ENCODE results near the gene PRSS1.
"Not testable (repeated sequence)": the region's sequence is repeated elsewhere in the genome, so short reads cannot be mapped to it uniquely, and the experiment has no call there.

PRSS1 gene

DNA sequence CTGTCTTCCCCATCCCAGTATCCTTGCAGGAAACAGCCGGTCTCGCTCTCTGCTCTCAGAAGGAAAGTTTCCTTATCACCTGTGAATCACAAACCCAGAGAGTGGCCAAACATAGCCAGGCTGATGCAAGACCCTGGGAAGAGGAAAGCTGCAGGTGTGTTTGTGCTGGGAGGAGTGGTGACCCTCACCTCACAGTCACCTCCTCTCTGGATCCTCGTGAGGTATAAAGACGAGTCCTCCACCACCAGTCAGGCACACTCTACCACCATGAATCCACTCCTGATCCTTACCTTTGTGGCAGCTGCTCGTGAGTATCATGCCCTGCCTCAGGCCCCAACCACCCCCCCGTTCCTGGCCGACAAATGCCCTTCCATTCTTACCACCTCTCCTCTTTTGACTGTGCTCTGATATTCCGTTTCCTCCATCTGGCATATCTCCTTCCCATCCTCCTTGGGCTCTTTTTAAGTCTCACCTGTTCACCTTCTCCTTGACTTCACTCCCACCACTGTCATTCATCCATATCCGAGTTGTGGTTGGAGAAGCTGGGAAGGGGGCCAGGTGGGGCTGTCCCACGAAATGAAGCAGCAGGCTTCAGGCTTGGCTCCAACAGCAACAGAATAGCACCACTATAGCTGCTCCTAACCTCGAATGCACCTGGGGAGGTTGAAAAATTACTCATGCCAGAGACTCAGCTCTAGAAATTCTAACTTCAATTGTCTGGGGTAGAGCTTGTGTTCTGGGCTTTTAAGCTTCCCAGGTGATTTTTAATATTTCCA is at the start of gene PRSS1:
Gene PRSS1 (plus strand): TSS at position 255 of the 776 bp plus-strand sequence. CDS start 13 bp downstream, at position 268.
- no peak for DNase-seq

DNA sequence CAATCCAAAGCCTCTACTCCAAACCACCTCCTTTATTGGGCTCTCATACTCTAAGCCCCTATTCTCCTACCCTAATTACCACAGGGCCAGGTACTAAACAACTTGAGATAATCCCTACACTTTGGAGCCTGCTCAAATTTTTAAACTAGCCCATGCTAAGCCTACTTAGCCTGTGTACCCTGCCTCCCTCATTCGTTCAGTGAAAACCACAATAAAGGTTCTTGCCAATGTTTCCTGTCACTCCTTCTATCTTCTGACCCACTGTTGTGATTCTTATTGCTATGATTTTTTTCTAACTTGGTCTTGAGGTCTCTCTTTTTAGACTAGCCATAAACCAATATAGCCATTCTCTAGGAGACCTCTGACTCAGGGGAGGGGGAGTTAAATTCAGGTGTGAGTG is 48.3 kb upstream of the PRSS1 start:
- not testable (repeated sequence) for DNase-seq

DNA sequence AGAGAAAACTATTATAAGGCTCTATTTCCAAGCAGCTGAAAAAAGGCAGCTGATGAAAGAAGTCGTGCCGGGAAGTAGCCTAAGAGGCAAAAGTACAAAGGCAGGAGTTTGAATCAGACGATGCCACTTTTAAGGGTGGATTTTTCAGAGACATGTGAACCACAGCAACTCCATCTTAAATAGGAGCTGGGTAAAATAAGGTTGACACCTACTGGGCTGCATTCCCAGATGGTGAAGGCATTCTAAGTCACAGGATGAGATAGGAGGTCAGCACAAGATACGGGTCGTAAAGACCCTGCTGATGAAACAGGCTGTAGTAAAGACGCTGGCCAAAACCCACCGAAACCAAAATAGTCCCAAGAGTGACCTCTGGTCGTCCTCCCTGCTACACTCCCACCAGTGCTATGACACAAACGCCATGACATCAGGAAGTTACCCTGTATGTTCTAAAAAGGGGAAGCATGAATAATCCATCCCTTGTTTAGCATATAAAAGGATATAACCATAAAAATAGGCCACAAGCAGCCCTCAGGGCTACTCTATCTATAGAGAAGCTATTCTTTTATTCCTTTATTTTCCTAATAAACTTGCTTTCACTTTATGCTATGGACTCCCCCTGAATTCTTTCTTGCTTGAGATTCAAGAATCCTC is 45.5 kb upstream of the PRSS1 start:
- DNase-seq = no peak

DNA sequence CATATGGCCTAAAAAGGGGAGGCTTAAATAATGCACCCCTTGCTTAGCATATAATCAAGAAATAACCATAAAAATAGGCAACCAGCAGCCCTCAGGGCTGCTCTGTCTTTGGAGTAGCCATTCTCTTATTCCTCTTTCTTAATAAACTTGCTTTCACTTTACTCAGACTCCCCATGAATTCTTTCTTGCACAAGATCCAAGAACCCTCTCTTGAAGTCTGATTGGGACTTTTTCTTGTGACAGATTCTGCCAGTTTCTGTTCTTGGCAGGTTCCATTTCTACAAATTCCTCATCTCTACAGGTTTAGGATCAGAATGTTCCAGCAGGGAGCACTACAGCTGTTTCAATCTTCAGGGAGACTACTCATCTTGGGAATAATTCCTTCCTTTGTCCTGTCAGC is 40.5 kb upstream of the PRSS1 start:
- not testable (repeated sequence) for DNase-seq

DNA sequence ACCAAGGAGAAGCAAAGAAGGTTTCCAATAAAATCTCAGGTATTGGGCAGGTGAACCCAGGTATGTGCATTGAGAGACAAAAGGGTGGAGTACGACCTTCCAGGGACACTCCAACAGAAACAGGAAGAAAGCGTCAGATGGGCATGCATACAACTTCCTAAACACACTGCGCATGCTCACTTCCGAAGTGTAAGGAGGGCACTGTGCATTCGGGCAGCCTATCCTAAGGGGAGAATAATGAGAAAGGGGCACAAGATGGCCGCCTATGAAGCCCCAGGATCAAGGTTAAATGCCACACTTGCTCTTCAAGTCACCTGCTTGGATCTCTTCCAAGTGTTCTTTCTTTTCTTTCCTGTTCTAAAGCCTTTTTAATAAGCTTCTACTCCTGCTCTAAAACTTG is 39.4 kb upstream of the PRSS1 start:
- no peak for DNase-seq

DNA sequence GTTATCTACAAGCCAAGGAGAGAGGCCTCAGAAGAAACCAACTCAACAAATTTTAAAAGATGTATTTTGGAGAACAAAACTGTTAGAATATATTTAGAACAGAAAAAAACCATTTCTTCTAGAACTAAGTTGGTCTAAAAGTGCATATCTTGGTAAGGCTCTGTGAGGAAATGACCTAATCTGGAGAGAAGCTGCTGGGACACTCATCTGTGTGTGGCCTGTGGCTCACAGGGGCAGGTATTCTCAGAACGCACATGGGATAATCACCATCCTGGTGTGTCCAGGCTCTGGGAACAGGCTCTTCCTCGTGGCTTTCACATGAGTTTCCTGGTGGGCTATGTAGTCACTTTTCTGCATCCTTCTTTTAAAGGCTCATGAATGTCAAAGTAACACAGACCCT is 38.1 kb upstream of the PRSS1 start:
- no peak for DNase-seq

DNA sequence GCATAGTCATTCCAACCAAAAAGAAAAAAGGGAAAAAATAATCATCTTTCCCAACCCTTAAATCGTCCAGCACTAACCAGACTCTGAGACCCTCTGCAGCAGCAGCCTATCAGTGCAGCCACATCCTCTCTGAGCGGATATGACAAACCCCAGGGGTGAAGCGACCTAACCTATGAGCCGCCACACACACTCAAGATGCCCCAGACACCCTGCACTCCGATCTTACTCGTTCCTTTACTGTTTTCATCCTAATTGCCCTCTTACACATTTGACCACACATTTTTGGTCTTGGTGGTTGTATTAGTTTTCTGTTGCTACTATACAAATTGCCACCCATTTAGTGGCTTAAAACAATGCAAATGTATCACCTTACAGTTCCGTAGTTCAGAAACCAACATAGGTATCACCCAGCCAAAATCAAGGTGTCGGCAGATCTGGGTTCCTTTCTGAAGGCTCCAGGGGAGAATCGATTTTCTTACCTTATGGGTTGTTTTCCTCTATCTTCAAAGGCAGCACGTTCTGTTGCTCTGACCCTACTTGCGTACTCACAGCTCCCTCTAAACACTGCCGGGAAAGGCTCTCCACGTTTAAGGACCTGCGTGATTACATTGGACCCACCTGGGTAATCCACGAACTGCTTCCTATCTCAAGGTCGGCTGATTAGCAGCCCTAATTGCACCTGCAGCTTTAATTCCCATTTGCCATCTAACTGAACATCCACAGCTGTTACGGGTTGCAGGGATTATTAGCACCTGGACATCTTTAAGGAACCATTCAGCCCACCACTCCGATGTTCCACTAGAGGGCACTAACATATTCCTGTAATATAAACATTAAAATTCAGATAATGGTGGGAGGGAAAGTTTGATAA is 37.3 kb upstream of the PRSS1 start:
- DNase-seq = peak; percentile 14 to 22

DNA sequence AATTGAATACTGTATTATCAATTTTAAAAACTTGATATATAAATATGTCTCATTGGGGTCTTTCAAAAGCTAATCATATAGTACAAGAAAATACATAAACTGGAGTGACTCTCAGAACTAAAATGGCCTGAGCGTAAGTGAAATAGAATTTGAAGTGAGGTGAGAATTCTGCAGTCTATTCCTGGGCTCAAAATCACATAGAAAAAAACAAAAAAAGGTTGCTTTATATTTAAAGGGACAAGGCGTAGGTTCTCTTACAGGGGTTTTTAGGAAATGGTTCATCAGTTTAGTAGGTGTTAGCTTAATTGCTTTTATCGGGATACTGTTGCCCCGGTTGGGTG is 36.7 kb upstream of the PRSS1 start:
- no peak for DNase-seq

DNA sequence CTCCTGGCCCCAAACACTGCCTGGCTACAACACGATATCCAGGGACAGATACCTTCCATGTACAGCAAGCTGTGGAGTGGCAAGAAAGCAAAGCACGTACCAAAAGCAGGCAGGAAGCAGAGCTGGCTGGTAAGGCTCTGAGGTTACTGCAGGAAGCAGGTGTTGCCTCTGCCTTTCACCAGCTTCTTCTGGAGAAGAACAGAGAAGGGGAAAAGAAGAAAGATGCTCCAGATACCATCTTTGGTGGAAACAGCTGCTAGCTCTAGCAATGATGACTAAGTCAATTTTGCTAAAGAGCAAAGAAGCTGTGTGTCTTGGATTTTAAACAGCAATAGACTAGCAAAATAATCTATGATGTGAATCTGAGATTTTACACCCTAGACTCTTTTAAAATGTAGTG is 34.9 kb upstream of the PRSS1 start:
- peak; percentile 23 to 24 for DNase-seq

DNA sequence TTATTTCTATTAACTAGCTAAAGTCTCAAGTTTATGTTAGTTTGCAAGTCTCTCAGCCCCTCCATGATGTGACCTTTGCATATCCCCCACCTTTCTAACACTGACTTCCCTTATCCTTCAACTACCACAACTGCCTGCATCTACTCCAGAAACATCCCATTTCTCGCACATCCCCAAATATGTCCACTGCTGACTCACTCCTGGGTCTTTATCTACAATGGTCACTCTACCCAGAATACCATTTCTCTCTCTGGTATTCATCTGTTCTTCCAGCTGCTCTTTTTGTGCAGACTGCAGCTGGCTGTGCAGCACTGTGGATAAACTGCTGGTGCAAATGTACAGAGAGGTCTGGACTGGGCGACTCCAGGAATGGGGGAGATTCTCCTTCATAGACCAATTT is 32.7 kb upstream of the PRSS1 start:
- no peak for DNase-seq

DNA sequence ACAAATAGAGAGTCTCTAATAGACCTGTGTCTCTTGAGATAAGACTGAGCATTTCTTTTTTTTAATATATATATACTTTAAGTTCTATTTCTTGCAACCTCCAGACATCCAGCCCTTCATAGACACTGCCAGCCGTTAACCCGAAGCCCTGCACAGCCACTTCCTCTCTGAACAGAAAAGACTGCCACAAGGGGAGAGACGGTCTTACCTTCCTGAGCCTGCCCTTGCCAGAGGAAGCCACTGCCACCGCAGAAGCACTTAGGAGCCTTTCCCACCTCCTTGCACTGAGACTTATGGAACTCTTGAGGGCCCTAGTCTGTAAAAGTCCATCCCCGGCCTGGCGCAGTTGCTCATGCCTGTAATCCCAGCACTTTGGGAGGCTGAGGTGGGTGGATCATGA is 31.8 kb upstream of the PRSS1 start:
- no peak for DNase-seq

DNA sequence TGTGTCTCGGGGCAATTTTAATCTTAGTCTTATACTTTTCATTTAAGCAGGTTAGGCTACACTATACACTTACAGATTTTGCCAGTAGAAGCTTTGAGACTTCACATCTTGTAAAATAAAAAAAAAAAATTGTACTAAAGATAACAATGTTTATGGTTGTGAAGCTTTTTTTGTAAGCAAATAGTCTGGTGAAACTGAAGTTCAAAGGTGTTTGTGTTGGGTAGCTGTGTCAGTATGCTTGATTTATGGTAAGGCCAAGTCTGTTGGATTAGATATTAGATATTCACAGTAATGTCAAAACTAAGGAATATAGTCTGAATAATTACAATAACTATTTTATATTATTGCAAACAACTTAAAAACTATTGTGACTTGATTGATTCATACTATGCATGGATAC is 31.0 kb upstream of the PRSS1 start:
- no peak for DNase-seq

DNA sequence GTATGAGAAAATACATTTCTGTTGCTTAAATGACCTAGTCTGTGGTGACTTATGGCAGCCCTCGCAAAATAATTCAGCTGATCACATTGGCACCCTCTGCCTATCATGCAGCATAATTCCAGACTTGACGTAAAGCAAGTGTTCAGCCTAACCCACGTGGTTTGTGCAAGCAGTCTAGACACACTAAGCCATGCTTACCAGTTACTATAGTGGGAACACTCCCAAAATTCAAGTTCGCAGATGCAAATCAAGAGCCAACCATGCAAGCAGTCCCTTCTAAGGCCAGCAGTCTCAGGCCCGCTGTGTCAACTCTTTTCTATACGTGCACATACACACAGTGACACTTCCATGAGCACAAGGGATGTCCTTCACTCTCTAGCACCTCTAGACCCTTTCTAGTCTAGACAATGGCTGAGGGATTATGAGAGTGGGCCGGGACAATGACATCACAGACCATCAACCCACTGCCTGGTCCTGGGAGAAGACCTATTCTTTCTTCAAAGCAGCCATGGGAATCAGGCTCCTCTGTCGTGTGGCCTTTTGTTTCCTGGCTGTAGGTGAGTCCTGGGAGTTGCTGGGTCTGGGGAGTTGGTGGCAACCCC is 29.0 kb upstream of the PRSS1 start:
- no peak for DNase-seq

DNA sequence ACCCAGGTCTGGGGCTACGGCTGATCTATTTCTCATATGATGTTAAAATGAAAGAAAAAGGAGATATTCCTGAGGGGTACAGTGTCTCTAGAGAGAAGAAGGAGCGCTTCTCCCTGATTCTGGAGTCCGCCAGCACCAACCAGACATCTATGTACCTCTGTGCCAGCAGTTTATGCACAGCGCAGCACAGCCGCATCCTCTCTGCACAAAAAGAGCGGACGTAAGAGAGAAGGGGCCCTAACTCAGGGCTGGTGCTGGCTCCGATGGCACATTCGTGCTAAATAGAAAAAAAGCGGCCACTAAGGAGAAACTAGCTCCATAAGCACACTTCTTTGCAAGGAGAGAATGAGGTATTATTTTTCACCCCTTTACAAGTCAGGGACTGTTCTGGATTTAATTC is 28.3 kb upstream of the PRSS1 start:
- no peak for DNase-seq

DNA sequence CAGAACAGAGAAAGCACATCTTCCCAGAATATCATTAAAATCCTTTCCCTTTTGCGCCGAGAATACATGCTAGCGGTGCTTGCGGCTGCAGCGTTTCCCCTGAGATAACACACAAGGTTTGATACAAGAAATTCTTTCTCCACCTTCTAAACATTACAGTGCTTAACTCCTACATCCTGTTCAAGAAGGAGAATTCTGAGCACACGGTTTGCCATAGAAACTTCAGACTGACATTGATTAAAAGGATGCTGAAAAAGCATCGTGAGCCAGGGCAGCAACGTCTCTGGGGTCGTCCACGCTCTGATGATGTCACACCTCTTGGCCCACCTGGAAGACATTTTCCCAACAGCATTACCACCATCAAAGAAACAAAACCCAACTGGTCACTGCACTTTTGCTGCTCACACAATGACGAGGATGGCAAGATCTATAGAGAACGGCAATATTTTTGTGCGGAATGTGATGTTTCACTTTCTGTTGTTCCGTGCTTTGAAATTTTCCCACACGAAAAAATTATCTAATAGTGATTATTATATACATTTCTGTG is 27.0 kb upstream of the PRSS1 start:
- DNase-seq = no peak

DNA sequence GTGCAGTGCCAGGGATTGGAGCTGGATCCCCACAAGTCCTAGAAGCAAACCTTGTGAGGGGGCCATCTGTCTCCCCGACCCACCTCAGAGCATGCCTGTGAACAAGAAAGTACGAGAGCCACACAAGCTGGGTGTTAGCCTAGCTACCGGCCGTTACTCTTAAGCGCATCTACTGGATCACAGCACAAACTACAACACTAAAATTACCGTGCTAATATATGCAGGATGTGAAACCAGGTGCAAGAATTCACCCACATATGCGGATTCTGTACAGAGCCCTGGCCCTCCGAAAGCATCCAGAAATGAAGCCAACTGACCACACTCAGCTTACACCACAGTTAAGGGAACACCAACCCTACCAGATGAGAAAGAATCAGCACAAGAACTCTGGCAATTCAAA is 16.0 kb upstream of the PRSS1 start:
- DNase-seq = no peak

DNA sequence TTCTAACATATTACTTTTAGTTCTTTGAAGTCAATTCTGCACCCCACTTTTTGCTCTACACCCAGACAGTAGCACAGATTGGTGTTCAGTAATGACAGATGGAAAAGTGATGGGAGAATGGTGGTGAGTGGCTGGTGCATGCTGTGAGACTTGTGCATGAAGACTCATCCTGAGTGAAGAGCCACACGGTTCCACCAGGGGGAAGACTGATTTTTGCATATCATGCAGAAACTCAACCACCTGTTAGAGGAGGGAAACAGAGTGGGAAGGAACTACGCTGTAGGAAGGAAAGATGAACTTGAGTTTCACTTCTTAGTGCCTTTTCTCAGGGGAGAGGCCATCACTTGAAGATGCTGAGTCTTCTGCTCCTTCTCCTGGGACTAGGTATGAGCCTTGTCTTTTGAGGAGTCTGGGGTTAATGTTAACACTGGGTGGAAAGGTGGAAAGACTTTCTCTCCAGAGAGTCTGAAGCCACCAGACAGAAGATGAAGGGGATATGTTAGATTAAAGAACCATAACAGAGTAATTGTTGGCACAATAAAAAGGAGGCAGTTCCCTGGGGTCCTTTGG is 9.3 kb upstream of the PRSS1 start:
- no peak for DNase-seq

DNA sequence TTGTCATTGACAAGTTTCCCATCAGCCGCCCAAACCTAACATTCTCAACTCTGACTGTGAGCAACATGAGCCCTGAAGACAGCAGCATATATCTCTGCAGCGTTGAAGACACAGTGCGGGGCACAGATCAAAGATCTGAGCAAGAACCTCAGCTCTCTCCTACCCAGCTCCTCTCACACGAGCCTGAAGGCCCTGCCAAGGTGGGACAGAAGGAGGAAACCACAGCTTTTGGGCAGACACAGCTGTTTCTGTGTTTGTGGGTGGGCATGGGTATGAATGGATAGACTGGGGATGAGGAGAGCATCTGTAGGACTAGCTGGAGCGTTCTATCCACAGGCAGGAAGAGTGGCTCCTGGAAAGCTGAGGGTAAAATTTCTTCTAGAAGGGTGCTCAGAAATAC is 8.5 kb upstream of the PRSS1 start:
- no peak for DNase-seq

DNA sequence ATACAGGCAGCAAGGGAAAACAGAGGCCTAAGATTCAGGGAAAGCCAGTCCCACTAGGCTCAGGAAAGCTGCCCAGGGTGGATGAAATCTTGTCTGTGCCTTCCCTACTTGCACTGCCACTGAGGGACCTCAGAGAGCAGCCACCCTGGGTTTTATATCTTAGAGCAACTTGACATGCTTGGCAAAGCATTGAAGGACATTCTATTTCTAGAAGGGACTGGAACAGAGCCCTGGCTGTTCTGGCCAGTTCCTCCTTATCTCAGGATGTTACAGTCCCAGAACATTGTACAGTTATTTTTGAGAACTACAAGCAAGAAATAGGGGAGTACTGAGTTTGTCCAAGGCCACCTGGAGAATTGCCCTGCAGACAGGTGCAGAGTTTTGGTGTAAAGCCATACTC is 7.3 kb upstream of the PRSS1 start:
- DNase-seq = not testable (repeated sequence)

DNA sequence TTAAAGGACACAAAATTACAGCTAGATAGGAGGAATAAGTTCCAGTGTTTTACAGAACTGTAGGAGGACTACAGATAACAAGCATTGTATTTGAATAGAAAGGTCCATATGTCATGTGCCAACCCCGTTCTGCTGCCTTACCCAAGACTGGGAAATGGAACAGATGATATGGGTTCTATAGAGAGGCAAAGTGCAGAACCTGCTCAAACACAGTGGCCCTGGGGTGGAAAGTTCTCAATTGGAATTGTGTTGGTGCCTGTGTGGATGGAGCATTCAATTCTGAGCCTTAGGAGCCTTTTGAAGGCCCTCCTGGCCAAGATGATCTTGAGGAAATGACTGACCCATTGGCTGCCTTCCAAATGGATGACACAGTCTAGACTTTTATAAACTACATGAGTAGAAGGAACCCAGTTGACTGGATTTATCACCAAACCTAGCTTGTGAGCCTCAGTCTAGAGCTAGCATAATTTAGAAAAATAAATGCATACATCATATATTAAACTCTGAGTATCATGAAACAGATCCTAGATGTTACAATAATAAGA is 4.1 kb upstream of the PRSS1 start:
- no peak for DNase-seq

DNA sequence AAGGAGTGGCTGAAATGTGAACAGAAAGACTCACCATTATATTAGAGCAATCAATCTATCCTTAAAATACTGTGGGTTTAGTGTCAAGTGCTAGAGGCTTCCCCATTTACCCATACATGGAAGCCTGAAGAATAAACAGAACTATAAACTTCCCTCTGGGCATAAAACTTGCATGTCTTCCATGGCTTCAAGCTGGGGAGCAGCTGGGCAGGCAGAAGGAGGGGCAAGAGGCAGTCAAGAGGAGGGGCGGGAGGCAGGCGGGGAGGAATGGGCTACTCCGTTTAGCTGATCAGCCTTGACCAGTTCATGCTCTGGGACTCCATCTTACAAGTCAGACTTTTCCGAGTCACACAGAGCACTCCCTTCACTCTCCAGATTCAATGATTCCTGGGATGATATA is 3.5 kb upstream of the PRSS1 start:
- no peak for DNase-seq

DNA sequence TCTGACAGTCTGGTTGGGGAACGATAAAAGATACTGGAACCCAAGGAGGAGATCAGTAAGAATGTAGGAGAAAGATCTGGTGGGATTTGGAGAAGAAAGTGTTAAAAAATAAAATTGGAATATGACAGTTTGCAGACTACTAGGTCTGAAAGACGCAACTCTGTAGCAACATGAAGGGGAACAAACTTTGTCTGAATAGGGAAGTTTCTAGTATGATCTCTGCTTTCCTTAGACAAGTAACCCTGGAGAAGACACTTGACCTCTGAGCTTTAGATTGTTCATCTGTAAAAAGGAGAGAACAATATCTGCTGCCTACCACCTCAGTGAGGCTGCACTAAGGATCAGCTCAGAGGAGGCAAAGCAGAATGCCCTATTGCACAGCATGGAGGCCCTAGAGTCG is 3.0 kb upstream of the PRSS1 start:
- no peak for DNase-seq
